Measurements from ENCODE around the gene IFT20.
"Not testable (repeated sequence)": the region's sequence is repeated elsewhere in the genome, so short reads cannot be mapped to it uniquely, and the experiment has no call there.

IFT20 gene

DNA sequence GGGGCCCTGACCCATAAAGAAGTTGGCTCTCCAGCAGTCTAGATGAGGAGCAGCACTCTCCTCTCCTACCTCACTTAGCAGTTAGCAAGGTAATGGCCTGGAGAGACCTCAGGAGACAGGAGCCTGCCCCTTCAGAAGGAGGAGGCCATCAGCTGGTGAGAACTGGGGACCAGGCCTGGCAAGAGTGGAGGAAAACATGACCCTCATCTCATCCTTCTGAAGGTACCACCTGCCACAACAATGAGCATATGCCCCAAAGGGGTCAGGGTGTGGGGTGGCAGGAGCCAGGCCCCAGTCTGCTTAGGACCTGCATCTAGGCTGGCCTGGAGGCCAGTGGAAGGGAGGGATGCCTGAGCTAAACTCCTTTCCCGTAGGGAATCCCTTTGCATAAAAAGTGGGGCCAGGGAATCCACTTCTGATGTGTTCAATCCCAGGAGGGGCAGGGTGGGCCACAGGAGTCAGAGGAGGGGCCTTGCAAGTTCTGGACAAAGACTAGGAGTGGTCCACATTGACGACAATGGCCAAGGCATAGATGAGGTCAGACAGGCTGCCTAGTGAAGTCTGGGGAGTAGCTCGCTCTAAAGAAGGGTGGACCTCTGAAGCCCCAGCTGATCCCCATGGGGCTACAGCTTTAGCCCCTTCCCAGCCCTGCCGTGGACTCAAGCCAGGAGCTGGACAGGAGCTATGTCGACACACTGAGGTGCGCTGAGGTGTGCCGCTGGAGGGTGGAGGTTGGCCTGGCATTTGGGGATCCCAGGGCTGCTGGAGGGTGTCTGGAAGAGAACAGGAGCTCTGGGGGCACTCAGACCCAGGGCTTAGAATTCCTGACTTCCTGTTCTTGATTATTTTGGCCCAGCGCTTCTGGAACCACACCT is 28.7 kb upstream of the IFT20 start:
- DNase-seq, result no peak

- no peak for DNase-seq
Observed at GRCh38 chr17:28363186-28363585, 27.9 kb upstream of the IFT20 start.

GRCh38 chr17:28357901-28358197 is 22.6 kb upstream of the IFT20 start:
- no peak for DNase-seq

DNA sequence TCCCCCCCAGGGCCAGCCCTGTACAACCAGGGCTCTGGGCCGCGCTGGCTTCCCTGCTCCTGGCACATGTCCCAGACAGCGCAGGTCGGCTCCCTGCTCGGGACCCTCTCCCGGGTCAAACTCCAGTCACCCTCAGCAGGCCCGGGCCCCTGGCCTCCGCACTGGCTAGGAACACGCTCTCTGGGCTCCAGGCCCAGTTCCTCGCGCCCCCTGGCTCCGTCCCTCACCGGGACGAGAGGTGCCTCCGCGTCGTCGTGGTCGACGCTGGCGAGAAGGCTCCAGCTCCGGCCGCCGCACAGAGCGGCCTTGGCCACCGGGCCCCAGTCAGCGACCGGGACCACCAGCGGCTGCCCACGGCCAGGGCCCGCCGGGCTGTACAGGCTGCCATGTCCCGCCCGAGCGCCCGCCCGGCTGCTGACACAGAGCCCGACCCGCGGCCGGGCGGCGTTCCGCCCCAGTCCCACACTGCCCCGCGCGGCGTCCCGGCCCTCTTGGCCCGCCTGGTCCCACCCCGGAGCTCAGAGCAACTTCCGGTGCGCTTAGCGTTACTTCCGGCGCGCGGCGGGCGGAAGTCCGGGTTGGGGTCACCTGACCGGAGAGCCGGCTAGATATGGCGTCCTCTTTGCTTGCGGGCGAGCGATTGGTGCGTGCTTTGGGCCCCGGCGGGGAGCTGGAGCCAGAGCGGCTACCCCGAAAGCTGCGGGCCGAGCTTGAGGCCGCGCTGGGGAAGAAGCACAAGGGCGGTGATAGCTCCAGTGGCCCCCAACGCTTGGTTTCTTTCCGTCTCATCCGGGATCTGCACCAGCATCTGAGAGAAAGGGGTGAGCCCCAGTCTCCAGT is 22.0 kb upstream of the IFT20 start, which contains the start of gene POLDIP2:
TSS of gene POLDIP2 (minus strand) at position 467 of the 840 bp plus-strand sequence. CDS start at position 388, 79 bp downstream.
- DNase-seq, result peak; percentile 92

GRCh38 chr17:28350271-28350670 is 15.0 kb upstream of the IFT20 start:
- DNase-seq, result no peak

DNA sequence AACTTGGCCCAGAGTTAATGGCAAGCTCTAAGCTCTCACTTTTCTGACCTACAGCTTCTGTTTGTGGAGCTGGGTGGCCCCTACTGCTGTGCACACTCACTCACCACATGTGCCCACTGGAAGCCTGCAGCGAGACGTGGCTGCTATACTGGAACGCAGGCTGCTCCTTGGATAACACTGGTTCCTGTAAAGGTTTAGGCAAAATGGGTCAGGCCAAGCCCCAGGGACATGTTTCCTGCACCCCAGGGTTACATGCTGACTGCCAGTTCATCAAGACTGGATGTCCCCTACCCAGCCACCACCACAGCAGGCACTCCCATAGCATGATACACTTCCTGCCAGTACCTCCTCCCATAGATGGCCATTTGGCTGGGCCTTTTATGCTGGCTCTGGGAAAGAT is 13.7 kb upstream of the IFT20 start:
- DNase-seq, result no peak

- no peak for DNase-seq
Observed at GRCh38 chr17:28347261-28347891, 12.1 kb upstream of the IFT20 start.

DNA sequence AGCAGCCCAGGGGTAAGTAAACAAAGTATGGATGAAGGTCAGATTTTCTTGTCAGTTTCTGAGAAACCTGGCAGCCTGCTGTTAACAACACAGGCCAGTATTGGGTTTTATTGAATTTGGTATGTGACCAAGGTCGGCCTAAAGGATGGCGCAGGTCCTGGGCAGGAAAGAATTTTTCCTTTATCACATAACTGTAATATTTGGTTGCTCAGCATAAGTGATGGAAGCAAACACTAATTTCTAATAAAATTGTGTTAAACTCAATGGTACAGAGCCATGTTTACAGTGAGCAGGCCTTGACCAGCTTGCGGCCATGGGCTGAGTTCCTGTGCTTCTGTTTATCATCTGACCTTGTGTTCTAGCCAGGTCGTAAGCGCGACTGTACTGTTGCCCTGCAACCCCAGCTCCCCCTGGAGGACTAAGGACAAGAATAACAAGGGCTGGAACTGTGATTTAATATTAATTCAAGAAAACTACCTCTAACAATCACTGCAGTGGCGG is 11.5 kb upstream of the IFT20 start:
- no peak for DNase-seq

GRCh38 chr17:28346199-28346580 is 10.9 kb upstream of the IFT20 start:
- no peak for DNase-seq

GRCh38 chr17:28345419-28346198 is 10.3 kb upstream of the IFT20 start:
- no peak for DNase-seq

GRCh38 chr17:28344435-28344901 is 9.2 kb upstream of the IFT20 start:
- DNase-seq, result no peak

GRCh38 chr17:28344011-28344410 is 8.7 kb upstream of the IFT20 start:
- no peak for DNase-seq

- no peak for DNase-seq
Observed at GRCh38 chr17:28343491-28343932, 8.2 kb upstream of the IFT20 start.

- no peak for DNase-seq
Observed at GRCh38 chr17:28342313-28342712, 7.0 kb upstream of the IFT20 start.

- DNase-seq, result no peak
Observed at GRCh38 chr17:28341516-28341915, 6.2 kb upstream of the IFT20 start.

GRCh38 chr17:28340374-28340773 is 5.1 kb upstream of the IFT20 start:
- no peak for DNase-seq

DNA sequence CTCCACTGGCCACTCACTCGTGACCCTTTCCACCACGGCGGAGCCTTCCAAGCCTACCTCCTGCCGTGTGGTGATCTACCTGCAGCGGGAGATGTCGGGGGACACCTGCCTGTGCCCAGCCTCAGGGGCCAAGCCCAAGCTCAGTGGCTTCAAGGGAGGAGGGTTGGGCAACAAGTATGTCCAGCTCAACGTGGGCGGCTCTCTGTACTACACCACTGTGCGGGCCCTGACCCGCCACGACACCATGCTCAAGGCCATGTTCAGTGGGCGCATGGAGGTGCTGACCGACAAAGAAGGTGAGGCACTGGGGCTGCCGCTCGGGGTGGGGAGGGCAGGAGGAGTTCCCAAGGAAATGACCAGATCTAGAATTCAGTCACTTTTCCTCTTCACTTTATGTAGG is 4.2 kb upstream of the IFT20 start:
- no peak for DNase-seq

DNA sequence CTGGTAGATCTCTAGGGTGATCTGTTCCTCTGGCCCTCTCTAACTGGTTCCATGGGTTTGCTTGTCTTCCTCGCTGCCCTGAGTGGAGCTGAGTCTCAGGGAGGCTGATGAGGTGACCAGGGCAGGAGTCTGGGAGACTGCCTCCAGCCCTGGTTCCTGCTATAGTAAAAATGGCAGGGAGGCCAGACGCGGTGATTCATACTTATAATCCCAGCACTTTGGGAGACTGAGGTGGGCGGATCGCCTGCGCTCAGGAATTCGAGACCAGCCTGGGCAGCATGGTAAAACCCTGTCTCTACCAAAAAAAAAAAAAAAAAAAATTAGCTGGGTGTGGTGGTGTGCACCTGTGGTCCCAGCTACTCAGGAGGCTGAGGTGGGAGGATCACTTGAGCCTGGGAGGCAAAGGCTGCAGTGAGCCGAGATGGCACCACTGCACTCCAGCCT is 3.5 kb upstream of the IFT20 start:
- not testable (repeated sequence) for DNase-seq

- DNase-seq, result no peak
Observed at GRCh38 chr17:28338056-28338768, 2.9 kb upstream of the IFT20 start.

GRCh38 chr17:28335959-28336871 is 943 bp upstream of the IFT20 start:
- DNase-seq, result peak; percentile 7
